IMR-90 (cell line): ENCODE results near the gene L3HYPDH.

Experiments used
- BHLHE40 ChIP-seq: fragments of 150-350 bp; IDR thresholded peaks from 2 replicates; pipeline ENCODE4 v1.6.1; 2016; ENCODE audit warnings: mild to moderate bottlenecking, low read depth, low read length
- CEBPB ChIP-seq: IDR thresholded peaks from 2 replicates; pipeline ENCODE4 v1.6.1; 2012; ENCODE audit warnings: low read depth, low read length, improper control_type of control experiment
- ELK1 ChIP-seq: fragments of 150-350 bp; IDR thresholded peaks from 2 replicates; pipeline ENCODE4 v1.6.1; 2016; ENCODE audit warnings: low read depth, mild to moderate bottlenecking, low read length, moderate library complexity, borderline replicate concordance
- FOS ChIP-seq: fragments of 150-350 bp; IDR thresholded peaks from 2 replicates; pipeline ENCODE4 v1.6.1; 2016; ENCODE audit warnings: low read depth, low read length
- MXI1 ChIP-seq: IDR thresholded peaks from 2 replicates; pipeline ENCODE4 v1.6.1; 2012; ENCODE audit warnings: low read depth, mild to moderate bottlenecking, low read length, moderate library complexity, borderline replicate concordance
- POLR2A ChIP-seq: IDR thresholded peaks from 2 replicates; pipeline ENCODE4 v1.6.1; 2012; ENCODE audit warnings: mild to moderate bottlenecking, low read depth, low read length
- RAD21 ChIP-seq: IDR thresholded peaks from 2 replicates; pipeline ENCODE4 v1.6.1; 2012; ENCODE audit warnings: low read length, improper control_type of control experiment
- RCOR1 ChIP-seq: IDR thresholded peaks from 2 replicates; pipeline ENCODE4 v1.6.1; 2012; ENCODE audit warnings: mild to moderate bottlenecking, low read length, improper control_type of control experiment; ENCODE audit not compliant: insufficient replicate concordance
- RFX5 ChIP-seq: IDR thresholded peaks from 2 replicates; pipeline ENCODE4 v1.8.0; 2012; ENCODE audit warnings: low read depth, mild to moderate bottlenecking, low read length, moderate library complexity
- TF ChIP-seq, protein P1 (sequence below): conservative IDR thresholded peaks from 2 replicates; pipeline ENCODE4 v1.5.1; 2012; ENCODE audit warnings: mild to moderate bottlenecking, low read depth, low read length, improper control_type of control experiment
- TF ChIP-seq, protein P2 (sequence below): fragments of 150-350 bp; IDR thresholded peaks from 2 replicates; pipeline ENCODE4 v1.6.1; 2017; ENCODE audit warnings: mild to moderate bottlenecking, antibody characterized with exemption, low read length, low read depth

- TF ChIP-seq POLR2A (no peak), CEBPB (no peak), MXI1 (no peak), ELK1 (no peak), FOS (no peak), RCOR1 (no peak), RFX5 (no peak), RAD21 (no peak), BHLHE40 (no peak)
- TF ChIP-seq, protein P1, sequence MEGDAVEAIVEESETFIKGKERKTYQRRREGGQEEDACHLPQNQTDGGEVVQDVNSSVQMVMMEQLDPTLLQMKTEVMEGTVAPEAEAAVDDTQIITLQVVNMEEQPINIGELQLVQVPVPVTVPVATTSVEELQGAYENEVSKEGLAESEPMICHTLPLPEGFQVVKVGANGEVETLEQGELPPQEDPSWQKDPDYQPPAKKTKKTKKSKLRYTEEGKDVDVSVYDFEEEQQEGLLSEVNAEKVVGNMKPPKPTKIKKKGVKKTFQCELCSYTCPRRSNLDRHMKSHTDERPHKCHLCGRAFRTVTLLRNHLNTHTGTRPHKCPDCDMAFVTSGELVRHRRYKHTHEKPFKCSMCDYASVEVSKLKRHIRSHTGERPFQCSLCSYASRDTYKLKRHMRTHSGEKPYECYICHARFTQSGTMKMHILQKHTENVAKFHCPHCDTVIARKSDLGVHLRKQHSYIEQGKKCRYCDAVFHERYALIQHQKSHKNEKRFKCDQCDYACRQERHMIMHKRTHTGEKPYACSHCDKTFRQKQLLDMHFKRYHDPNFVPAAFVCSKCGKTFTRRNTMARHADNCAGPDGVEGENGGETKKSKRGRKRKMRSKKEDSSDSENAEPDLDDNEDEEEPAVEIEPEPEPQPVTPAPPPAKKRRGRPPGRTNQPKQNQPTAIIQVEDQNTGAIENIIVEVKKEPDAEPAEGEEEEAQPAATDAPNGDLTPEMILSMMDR: no peak
- TF ChIP-seq, protein P2, sequence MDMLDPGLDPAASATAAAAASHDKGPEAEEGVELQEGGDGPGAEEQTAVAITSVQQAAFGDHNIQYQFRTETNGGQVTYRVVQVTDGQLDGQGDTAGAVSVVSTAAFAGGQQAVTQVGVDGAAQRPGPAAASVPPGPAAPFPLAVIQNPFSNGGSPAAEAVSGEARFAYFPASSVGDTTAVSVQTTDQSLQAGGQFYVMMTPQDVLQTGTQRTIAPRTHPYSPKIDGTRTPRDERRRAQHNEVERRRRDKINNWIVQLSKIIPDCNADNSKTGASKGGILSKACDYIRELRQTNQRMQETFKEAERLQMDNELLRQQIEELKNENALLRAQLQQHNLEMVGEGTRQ: no peak
Measured at GRCh38 chr14:59507752-59508103, 23.5 kb upstream of the L3HYPDH start.
